Measurements from ENCODE around the gene HSPA4L. TPM values are rescaled to one million over a fixed set of nuclear protein-coding genes. Genes with fewer than 3 reads are reported as not detected.

Gene HSPA4L
- total RNA-seq, 3 donors from 2014 or later, result 2.7 to 14.5 (median 7.2) TPM

DNA sequence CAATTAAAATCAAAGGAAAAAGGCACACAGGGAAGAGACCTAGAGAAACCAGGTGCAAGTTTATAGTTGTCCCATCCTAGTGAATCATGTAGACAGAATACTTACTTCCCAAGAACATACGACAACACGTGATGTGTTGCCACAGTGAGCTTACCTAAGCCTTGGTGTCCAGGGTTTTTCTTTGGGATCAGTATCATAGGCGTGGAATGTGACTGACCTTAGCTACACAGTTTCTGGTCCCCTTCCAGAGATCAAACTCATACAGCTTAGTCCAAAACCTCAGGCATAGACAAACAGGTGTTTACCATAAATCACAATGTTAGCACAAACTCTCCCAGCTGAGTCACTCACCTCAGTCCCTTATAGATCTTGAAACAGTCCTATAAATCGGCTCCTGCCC, 34.2 kb upstream of the HSPA4L start:
- intact Hi-C loops (cut with DNase I; ENCODE audit: low total_unique reads), result no loop called here

DNA sequence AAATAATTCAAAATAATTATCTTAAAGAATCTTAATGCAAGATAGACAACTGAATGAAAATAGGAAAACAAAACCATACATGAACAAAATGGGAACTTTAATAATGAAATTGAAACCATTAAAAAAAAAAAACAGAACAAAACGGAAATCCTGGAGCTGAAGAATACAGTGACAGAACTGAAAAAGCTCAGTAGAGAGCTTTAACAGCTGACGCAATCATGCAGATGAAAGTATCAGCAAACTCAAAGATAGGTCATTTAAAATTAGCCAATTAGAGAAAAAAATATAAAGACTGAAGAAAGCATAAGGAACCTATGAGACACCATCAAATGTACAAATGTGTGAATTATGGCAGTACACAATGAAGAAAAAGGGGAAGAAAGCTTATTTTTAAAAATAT, 33.2 kb upstream of the HSPA4L start:
- no peak overlapping the region for H3K27ac ChIP-seq
- H3K36me3 ChIP-seq, result no peaks in the 10 kb centered on the region
- intact Hi-C loops (cut with DNase I; ENCODE audit: low total_unique reads), result no loop called here
- H3K4me1 ChIP-seq, result no peaks in the 10 kb centered on the region
- TF ChIP-seq POLR2AphosphoS5 (IDR thresholded peaks at IDR 0.05), result no peak
- TF ChIP-seq, protein P1, sequence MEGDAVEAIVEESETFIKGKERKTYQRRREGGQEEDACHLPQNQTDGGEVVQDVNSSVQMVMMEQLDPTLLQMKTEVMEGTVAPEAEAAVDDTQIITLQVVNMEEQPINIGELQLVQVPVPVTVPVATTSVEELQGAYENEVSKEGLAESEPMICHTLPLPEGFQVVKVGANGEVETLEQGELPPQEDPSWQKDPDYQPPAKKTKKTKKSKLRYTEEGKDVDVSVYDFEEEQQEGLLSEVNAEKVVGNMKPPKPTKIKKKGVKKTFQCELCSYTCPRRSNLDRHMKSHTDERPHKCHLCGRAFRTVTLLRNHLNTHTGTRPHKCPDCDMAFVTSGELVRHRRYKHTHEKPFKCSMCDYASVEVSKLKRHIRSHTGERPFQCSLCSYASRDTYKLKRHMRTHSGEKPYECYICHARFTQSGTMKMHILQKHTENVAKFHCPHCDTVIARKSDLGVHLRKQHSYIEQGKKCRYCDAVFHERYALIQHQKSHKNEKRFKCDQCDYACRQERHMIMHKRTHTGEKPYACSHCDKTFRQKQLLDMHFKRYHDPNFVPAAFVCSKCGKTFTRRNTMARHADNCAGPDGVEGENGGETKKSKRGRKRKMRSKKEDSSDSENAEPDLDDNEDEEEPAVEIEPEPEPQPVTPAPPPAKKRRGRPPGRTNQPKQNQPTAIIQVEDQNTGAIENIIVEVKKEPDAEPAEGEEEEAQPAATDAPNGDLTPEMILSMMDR (IDR thresholded peaks at IDR 0.05), result no peak
- TF ChIP-seq POLR2A (IDR thresholded peaks at IDR 0.05), result no peak
- H3K9me3 ChIP-seq, result peaks cover 0 to 8% of the 10 kb centered on the region in 2 donors
- H3K27me3 ChIP-seq, result no peaks in the 10 kb centered on the region
- H3K4me3 ChIP-seq, result no peak overlapping the region
- no peak for DNase-seq (ENCODE audit: low spot score in 2 of 2)

More for the DNA sequence above, 34.2 kb upstream of the HSPA4L start:
- Histone ChIP-seq H3K36me3 (no peaks in the 10 kb centered on the region), H3K9me3 (peaks cover 0 to 8% of the 10 kb centered on the region in 2 donors), H3K4me3 (no peak overlapping the region), H3K4me1 (no peaks in the 10 kb centered on the region), H3K27ac (no peak overlapping the region), H3K27me3 (no peaks in the 10 kb centered on the region)
- no peak for DNase-seq (ENCODE audit: low spot score in 2 of 2)
- TF ChIP-seq POLR2A (IDR thresholded peaks at IDR 0.05) (no peak), POLR2AphosphoS5 (IDR thresholded peaks at IDR 0.05) (no peak)
- TF ChIP-seq, protein P1 (IDR thresholded peaks at IDR 0.05), result no peak

DNA sequence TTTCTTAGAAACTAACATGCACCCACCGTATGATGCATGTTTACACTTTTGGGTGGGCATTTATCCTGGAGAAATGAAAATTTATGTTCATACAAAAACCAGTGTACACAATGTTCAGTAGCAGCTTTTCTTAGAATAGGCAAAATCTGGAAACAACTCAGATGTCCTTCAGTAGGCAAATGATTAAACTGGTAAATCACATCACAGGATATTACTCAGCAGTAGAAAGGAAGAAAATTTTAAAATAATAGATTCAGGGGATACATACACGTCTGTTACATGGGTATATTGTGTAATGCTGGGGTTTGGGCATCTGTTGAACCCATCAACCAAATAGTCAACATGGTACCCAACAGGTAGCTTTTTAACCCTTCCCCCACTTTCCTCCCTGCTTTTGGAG, 25.2 kb upstream of the HSPA4L start:
- no peak for TF ChIP-seq POLR2A (IDR thresholded peaks at IDR 0.05)
- Histone ChIP-seq H3K4me1 (no peaks in the 10 kb centered on the region), H3K4me3 (no peak overlapping the region), H3K36me3 (no peaks in the 10 kb centered on the region), H3K27ac (no peak overlapping the region), H3K27me3 (no peaks in the 10 kb centered on the region), H3K9me3 (peaks cover 0 to 4% of the 10 kb centered on the region in 2 donors)
- no peak for DNase-seq (ENCODE audit: low spot score in 2 of 2)
- intact Hi-C loops (cut with DNase I; ENCODE audit: low total_unique reads), result no loop called here

DNA sequence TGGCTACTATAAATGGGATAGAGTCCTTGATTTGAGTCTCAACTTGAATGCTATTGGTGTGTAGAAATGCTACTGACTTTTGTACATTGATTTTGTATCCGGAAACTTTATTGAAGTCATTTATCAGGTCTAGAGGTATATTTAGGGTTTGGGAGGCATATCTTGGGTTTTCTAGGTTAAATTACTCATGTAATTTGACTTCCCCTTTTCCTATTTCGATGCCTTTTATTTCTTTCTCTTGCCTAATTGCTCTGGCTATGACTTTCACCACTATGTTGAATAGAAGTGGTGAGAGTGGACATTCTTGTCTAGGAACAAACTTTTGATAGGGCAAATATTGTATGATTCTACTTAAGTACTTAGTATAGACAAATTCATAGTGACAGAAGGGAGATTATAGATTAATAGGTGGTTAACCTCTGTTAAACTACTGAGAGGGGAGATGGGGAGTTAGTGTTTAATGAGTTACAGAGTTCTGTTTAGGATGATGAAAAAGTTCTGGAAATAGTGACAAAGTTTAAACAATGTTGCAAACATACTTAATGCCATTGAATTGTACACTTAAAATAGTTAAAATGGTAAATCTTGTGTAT, 22.8 kb upstream of the HSPA4L start:
- Histone ChIP-seq H3K9me3 (peaks cover 0 to 4% of the 10 kb centered on the region in 2 donors), H3K4me3 (no peak overlapping the region), H3K27ac (no peak overlapping the region), H3K27me3 (no peaks in the 10 kb centered on the region), H3K4me1 (no peaks in the 10 kb centered on the region), H3K36me3 (no peaks in the 10 kb centered on the region)
- intact Hi-C loops (cut with DNase I; ENCODE audit: low total_unique reads), result no loop called here
- no peak for DNase-seq (ENCODE audit: low spot score in 2 of 2)
- no peak for TF ChIP-seq POLR2A (IDR thresholded peaks at IDR 0.05)
- TF ChIP-seq POLR2AphosphoS5 (IDR thresholded peaks at IDR 0.05), result no peak
- TF ChIP-seq, protein P1 (IDR thresholded peaks at IDR 0.05), result no peak

DNA sequence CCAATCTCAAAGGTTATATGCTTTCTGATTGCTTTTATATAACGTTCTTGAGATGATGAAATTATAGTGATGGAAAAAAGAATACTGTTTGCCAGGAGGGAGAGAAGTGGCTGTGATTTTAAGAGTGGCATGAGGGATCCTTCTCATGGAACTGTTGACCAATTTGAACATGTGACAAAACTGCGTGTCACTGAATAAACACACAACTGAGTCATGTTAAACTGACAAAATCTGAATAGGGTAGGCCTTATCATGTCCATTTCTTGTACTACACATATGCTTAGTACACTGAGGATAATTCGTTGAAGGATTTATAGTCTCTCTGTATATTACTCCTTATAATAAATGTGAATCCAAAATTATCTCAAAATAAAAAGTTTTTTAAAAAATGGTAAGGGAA, 22.2 kb upstream of the HSPA4L start:
- no peak overlapping the region for H3K4me3 ChIP-seq
- no peaks in the 10 kb centered on the region for H3K4me1 ChIP-seq
- intact Hi-C loops (cut with DNase I; ENCODE audit: low total_unique reads), result no loop called here
- no peaks in the 10 kb centered on the region for H3K27me3 ChIP-seq
- DNase-seq (ENCODE audit: low spot score in 2 of 2), result no peak
- no peaks in the 10 kb centered on the region for H3K36me3 ChIP-seq
- no peak overlapping the region for H3K27ac ChIP-seq
- TF ChIP-seq POLR2AphosphoS5 (IDR thresholded peaks at IDR 0.05), result no peak
- TF ChIP-seq, protein P1 (IDR thresholded peaks at IDR 0.05), result no peak
- TF ChIP-seq POLR2A (IDR thresholded peaks at IDR 0.05), result no peak
- H3K9me3 ChIP-seq, result peaks cover 0 to 4% of the 10 kb centered on the region in 2 donors
